HG03432 (cell line): ENCODE results near the gene PCDH11Y.
A peak's percentile ranks its signal among the peaks of the same experiment; 100 is the strongest.
"Not testable (repeated sequence)": the region's sequence is repeated elsewhere in the genome, so short reads cannot be mapped to it uniquely, and the experiment has no call there.

Experiments used
- ATAC-seq: cut with Tn5 transposase; IDR thresholded peaks from one replicate; pipeline ENCODE4 v1.9.1; 2021; ENCODE audit warnings: mild to moderate bottlenecking, moderate library complexity; ENCODE audit not compliant: unreplicated experiment

Gene PCDH11Y, protein sequence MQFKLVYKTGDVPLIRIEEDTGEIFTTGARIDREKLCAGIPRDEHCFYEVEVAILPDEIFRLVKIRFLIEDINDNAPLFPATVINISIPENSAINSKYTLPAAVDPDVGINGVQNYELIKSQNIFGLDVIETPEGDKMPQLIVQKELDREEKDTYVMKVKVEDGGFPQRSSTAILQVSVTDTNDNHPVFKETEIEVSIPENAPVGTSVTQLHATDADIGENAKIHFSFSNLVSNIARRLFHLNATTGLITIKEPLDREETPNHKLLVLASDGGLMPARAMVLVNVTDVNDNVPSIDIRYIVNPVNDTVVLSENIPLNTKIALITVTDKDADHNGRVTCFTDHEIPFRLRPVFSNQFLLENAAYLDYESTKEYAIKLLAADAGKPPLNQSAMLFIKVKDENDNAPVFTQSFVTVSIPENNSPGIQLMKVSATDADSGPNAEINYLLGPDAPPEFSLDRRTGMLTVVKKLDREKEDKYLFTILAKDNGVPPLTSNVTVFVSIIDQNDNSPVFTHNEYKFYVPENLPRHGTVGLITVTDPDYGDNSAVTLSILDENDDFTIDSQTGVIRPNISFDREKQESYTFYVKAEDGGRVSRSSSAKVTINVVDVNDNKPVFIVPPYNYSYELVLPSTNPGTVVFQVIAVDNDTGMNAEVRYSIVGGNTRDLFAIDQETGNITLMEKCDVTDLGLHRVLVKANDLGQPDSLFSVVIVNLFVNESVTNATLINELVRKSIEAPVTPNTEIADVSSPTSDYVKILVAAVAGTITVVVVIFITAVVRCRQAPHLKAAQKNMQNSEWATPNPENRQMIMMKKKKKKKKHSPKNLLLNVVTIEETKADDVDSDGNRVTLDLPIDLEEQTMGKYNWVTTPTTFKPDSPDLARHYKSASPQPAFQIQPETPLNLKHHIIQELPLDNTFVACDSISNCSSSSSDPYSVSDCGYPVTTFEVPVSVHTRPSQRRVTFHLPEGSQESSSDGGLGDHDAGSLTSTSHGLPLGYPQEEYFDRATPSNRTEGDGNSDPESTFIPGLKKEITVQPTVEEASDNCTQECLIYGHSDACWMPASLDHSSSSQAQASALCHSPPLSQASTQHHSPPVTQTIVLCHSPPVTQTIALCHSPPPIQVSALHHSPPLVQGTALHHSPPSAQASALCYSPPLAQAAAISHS (N-terminal part only)

DNA sequence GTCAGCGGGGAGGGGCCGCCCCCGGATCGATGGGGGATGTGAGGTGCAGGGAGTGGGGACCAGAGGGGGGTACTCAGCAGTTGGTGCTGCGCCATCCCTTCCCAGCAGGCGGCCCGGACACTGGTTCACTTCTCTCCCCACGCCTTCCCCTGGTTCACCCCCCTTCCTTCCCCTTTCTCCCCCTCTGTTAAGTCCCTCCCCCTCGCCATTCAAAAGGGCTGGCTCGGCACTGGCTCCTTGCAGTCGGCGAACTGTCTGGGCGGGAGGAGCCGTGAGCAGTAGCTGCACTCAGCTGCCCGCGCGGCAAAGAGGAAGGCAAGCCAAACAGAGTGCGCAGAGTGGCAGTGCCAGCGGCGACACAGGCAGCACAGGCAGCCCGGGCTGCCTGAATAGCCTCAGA lies at the start of gene PCDH11Y:
Gene PCDH11Y, plus strand, starts transcription at position 240 of the 400 bp plus-strand sequence. CDS start 56,804 bp downstream, outside the sequence.
- ATAC-seq = not testable (repeated sequence)

DNA sequence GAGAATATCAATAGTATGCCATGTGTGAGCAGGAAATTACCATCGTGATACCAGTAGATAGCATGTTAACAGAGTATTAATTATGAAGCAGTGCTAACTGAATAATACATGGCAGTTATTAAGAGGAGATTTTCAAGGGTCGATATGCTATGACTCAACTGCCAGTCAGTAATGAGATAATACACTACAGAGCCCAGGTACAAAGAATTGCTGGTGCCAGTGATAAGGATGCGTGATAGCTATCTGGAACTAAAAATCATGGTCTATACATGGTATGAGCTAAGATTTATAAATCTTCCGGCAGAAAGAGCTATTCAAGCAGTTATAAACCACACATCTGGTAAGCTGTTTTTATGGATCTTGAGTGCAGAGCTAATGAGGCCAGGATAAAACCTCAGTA lies 32.2 kb upstream of the PCDH11Y start:
- not testable (repeated sequence) for ATAC-seq

DNA sequence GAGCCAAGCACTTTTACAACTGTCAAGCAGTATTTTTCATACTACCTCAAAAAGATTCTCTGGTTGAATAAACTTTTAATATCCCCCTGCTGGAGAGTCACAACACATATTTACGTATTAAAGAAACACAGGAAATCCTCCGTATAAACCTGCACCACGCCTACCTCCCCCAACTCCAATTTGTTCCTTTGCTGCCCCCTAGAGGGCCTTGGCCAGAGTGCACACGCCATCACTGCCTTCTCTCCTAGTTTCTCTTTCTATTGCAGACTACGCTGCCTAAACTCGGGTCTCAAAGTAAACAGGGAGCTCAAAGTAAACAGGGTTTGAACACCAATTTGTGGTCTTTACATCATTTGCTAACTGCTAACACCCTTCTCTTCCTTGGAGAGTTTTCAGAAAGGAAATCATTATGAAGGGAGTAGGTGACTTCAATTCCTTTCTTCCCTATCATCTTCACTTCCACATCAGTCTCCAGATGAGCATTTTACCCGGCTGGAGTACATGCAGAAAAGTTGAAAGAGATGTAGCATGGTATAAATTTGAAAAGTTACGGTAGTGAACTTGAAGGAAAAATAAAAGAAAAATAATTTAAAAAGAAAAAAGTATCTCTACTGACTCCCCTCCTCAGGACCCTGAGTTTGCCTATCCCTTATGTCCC lies 8.2 kb upstream of the PCDH11Y start:
- peak; percentile 100 for ATAC-seq

DNA sequence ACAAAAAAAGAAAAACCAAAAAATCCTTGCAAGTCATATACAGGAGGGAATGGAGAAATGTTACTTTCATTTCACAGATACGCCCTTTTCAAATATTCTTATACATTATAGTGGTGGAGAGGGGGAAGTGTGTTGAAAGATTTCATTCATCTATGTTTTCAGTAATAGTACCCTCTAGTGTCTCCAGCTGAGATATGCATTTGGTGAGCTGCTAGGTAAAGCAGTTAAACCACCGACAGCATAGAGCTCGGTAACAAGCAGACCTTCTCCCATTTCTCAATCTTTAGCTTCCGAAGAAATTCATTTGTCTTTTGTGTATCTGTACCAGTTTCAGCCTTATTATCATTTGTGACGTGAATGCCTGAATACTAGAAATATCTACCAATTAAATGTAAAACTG lies 5.2 kb upstream of the PCDH11Y start:
- ATAC-seq = not testable (repeated sequence)

DNA sequence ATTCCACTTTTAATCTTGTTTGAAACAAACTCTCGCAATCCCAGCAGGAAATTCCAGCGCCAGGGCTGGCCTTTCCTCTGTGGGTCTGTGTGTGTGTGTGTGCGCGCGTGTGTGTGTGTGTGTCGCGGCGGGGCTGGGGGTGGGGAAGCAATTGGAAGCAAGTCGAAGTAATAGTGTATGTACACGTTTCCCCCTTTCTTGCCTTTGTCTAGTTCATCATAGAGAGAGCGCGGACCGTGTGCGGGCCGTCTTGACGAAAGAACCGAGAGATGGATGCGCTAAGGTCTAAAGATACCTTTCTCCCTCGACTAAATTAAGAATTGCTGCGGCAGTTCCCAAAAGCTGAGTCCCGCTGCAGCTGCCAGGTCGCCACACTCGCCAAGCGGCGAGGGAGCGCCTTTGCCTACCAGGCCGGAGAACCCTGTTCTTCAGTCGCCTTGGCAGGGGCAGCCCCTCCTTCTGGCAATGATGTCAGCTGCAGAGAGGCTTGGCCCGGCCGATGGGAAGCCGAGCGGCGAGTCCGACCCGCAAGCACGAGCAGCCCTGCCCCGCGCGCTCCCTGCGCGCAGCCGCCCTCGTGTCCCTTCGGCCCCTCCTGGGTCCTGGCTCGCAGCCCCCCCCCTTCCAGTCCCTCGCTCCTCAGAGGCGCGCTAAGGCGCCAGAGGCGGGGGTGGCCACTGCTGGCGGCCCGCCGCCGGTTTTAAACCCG lies 2.5 kb downstream of the PCDH11Y start:
- not testable (repeated sequence) for ATAC-seq

DNA sequence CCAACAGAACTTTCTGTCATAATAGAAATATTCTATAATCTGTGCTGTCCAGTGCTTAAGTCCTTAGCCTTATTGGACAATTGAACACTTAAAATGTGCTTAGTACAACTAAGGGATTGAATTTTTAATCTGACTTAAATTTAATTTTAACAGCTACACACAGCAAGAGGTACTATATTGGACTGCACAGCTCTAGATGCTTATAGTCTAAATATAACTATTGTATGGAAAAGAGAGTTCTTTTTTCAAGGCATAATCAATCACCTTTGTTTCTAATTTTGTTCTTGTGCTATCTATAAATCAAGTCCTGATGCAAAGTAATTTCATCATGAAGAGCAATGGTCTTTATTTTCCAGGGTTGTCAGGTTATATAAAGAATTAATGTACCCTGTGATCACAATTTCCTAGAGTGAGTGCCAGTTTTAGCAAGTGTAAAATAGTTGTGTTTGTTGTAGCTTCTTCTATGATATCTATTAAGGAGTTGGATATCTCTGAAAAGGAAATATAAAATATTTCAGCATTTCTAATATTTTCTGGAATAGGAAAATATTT lies 39.0 kb downstream of the PCDH11Y start:
- not testable (repeated sequence) for ATAC-seq

DNA sequence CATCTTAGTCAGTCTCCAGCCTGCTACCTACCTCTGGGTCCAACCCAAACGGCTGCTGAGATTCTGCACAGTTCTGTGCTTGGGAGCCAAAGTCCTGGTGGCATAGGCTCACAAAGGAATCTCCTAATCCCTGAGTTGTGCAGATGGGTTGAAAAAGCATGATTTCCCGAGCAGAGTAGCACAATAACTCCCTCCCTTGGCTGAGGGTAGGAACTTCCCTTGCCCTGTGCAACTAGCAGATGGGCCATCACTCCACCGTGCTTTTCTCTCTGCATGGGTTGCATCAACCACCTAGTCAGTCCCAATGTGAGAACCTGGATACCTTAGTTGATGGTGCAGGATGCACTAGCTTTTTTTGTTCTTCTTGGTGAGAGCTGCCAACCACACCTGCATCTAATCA lies 82.9 kb downstream of the PCDH11Y start:
- ATAC-seq = not testable (repeated sequence)

DNA sequence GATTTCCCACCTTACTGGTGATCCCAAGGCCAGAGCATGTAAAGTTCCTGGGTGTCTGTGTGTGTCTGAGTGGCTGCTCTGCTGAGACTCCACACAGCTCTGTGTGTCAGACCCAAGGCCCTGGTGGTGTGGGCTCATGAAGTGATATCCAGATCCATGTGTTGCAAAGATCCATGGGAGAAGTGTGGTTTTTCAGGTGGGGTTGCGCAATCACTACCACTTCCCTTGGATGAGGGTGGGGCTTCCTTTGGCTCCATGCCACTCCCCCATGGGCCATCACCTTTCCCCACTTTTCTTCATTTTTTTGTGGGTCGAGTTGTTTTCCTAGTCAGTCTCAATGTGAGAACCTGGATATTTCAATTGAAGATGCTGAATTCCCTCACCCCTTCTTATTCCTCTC lies 182.9 kb downstream of the PCDH11Y start:
- not testable (repeated sequence) for ATAC-seq

DNA sequence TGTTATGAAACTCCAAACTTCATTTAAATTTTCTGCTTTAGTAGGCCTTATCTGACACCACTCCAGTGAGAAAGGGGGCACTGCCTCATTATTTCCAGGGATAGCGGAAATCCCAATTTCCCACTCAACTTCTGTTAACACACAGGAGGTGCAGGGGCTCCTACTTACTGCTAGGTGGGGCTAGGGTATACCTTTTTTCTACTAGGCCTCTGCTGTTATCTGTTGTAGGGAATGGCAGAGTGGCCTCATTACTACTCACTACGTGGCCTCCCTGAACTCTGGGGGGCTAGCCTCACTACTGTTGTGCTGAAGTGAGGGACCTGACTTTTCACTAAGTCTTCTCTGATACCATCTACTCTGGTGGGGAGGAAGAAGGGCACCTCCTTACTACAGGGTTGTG lies 215.0 kb downstream of the PCDH11Y start:
- not testable (repeated sequence) for ATAC-seq

DNA sequence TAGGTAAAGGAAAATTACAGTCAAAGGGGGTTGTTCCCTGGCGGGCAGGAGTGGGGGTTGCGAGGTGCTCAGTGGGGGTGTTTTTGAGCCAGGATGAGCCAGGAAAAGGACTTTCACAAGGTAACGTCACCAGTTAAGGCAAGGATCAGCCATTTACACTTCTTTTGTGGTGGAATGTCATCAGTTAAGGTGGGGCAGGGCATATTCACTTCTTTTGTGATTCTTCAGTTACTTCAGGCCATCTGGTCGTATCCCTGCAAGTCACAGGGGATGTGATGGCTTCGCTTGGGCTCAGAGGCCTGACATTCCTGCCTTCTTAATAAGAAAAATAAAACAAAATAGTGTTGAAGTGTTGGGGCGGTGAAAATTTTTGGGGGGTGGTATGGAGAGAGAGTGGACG lies 324.8 kb downstream of the PCDH11Y start:
- not testable (repeated sequence) for ATAC-seq

DNA sequence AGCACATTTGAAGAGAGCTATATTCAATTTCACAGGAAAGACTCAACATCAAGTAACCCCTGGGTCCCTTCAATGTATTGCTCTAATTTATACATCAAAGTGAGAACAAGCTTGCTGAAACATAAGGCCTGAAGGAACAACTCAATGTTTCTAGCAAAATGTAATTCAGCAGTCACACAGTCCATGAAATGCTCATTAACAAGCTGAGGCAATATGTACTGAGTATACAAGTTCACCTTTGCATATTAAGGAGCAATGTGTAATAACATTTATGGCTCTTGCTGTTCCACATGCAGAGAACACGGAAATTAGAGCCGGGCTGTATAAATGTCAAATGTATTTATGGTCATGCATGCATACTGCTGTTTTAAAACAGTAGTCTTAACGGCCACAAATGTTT lies 342.1 kb downstream of the PCDH11Y start:
- ATAC-seq = not testable (repeated sequence)

DNA sequence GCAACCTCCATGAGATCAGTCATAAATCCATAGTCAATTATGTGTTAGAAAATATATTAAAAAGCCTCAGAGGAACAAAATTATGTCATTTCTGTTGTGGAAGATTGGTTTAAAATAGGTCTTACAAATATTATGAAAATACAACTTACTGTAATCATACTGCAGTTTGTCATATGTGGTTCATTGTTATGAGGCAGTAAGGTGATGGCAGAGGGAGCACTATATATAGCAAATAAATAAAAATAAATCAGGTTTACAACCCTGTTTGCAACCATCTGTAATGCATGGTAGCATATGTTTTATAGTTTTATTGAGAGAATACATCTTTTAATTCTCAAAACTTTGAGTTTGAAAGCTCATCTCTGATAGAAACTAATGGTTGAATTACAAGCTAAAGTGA lies 543.6 kb downstream of the PCDH11Y start:
- ATAC-seq = not testable (repeated sequence)

DNA sequence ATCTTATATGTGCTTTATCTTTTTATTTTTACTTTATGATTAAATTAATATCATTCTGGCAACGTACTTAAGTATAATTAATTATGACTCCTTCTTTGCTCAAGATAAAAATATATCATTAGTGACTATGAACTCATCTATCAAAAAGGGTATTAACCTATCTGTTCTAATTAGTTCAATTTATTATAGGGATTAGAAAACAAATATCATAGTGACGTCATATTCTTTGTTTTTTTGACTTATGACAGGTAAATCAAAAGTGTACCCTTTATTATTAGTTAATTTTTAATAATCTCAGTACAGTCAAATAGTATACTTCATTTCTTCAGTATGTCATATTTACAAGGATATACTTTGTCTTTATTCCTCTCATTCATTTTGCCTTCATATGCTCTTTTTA lies 638.5 kb downstream of the PCDH11Y start:
- ATAC-seq = not testable (repeated sequence)

DNA sequence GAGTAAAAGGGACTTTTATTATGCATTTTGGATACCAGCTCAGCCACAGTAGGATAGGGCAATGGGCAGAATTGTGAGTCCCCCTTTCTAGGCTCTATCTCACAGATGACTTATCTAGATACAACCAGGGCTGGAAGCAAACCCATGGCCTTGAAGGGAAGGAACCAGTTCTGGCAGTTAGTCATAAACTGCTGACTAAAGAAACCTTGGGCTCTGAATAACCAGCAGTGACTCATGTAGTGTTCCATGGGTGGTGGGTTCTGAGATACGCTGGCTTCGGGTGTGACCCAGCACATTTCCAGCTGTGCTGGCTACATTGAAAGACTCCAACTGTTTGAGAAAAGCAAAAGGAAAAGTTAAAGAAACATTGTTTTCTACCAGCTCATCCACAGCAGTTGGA lies 679.2 kb downstream of the PCDH11Y start:
- ATAC-seq = not testable (repeated sequence)

DNA sequence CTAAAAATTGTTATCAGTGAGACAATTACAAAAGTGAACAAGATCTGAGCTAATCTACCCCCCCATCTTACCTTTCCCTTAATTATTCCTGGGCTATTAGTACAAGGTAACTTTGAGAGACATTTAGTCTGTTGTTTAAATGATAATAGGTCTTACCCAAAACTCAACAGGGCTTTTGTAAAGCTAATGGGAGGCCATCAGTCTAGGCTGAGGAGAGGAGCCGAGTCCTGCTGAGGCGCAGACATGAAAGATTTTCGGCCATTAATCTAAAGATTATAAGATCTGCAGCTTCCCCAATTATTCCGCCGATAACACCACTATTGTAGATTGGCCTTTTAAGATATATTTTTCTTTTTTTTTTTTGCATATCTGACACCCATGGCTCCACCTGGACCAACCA lies 708.6 kb downstream of the PCDH11Y start:
- ATAC-seq = not testable (repeated sequence)

DNA sequence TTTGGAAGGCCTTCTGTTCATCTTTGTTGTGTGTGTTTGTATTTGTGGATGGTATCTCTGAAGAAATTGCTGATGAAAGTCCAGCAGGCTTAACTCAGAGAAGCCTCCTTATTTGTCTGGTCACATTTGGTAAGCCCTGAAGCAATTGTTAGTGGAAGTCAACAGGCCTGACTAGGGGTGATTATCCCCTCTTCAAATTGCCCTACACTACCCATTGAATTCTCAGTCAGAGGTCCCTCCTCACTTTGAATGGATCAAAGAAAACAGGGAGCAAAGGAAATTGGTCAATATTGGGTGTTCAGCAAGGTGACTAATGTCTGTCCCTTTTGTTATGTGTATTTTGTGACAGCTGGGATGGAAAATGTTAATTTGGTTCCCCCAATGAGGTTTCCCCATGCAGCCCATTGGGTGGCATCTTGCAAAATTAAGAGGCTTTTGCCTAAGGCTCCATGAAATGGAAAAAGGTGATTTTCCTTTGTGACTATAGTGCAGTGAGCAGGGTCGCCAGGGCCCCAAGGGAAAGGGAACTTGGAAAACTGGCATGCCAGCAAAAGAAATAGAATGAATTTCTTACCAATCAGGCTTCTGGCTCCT lies 709.8 kb downstream of the PCDH11Y start:
- not testable (repeated sequence) for ATAC-seq

DNA sequence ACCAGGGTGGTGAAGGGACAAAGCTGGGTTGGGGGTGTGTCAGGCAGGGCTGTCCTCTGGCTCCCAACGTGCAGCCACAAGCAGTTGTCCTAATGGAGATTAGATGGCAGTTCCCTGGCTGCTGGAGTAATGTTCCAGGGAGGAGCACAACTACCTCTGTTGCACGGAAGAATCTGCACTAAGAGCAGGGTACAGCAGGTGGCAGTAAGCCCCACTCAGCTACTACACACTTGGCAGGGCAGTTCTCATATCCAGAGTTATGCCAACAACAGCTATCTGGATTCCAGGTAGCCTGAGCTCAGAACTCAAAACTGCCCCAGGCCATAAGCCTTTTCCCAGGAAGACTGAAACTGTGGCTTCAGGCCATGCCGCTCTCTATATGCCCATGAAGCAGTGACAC lies 761.3 kb downstream of the PCDH11Y start:
- not testable (repeated sequence) for ATAC-seq

DNA sequence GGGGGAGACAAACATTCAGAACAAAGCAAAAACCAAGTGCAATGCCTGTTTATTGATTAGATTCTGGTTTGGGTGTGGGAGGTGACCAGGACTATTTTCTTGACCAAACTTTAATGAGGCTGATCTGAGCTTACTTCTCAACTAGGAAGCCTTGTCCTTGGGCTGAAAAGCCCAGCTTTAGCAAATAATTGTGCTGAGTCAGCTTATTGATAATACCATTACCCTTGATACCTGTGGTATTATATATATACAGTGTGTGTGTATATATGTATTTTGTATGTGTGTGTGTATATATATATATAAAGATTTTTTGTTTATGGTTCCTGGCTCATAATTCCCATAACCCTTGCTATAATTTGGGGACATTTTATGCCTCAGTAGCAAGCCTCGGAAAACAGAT lies 776.4 kb downstream of the PCDH11Y start:
- not testable (repeated sequence) for ATAC-seq
